Panc1 (cell line): ENCODE data around the gene FAM53A. TPM values are rescaled to one million over a fixed set of nuclear protein-coding genes. Genes with fewer than 3 reads are reported as not detected.

Experiments used
- ATAC-seq: fragments of 200-7000 bp; cut with Tn5 transposase; 2 replicates; pipeline ENCODE4 v1.9.1; 2020; ENCODE audit warnings: mild to moderate bottlenecking, moderate library complexity
- BruUV-seq: library from RNA; stranded (reverse); fragments of 400-500 nt; replicated peaks from 2 replicates; lab custom pipeline; 2021; lab: Mats Ljungman, UMichigan
- CTCF ChIA-PET: fragments of 300-600 bp; sonication (Branson Sonifier 250); formaldehyde crosslinking; loops from one replicate; lab custom pipeline; 2022; ENCODE audit warnings: antibody characterized with exemption; lab: Charles Lee
- POLR2A ChIA-PET: fragments of 300-600 bp; sonication (Branson Sonifier 250); formaldehyde crosslinking; loops from one replicate; lab custom pipeline; 2022; ENCODE audit warnings: antibody characterized with exemption; lab: Charles Lee
- DNase-seq: peaks from one replicate; pipeline ENCODE4 v3.0.0-alpha.2; 2010; ENCODE audit warnings: low read depth, low spot score
- H3K27ac ChIP-seq: 2 replicates; pipeline ENCODE4 v1.5.1; 2011; ENCODE audit warnings: mild to moderate bottlenecking, low read length, inconsistent platforms
- H3K27me3 ChIP-seq: fragments of 200-500 bp; sonication (Bioruptor generic); 2 replicates; pipeline ENCODE4 v1.6.0; 2014; ENCODE audit warnings: low read length, inconsistent platforms; ENCODE audit not compliant: control insufficient read depth, insufficient read depth
- H3K36me3 ChIP-seq: fragments of 200-500 bp; sonication (Bioruptor generic); 2 replicates; pipeline ENCODE4 v1.5.1; 2014; ENCODE audit warnings: inconsistent platforms, mild to moderate bottlenecking, low read length, moderate library complexity; ENCODE audit not compliant: control insufficient read depth, insufficient read depth
- H3K4me1 ChIP-seq: 2 replicates; pipeline ENCODE4 v1.5.1; 2011; ENCODE audit warnings: inconsistent platforms, mild to moderate bottlenecking, low read length, moderate library complexity; ENCODE audit not compliant: control insufficient read depth, insufficient read depth
- H3K4me3 ChIP-seq, 2 experiments: 2 replicates each; pipeline ENCODE4 v1.5.1; 2011 to 2012; ENCODE audit warnings: low read depth in 2 of 2, low read length in 2 of 2, mild to moderate bottlenecking in 2 of 2, inconsistent platforms in 1 of 2, moderate library complexity in 1 of 2
- H3K9me3 ChIP-seq: fragments of 200-500 bp; sonication (Bioruptor generic); 2 replicates; pipeline ENCODE4 v1.5.1; 2014; ENCODE audit warnings: low read depth, mild to moderate bottlenecking, inconsistent platforms, low read length, moderate library complexity; ENCODE audit not compliant: control insufficient read depth, insufficient read depth
- CTCF ChIP-seq: fragments of 450-650 bp; IDR thresholded peaks from 2 replicates; pipeline ENCODE4 v1.5.1; 2017; ENCODE audit warnings: mild to moderate bottlenecking
- POLR2AphosphoS5 ChIP-seq: IDR thresholded peaks from 2 replicates; pipeline ENCODE4 v1.6.1; 2012; ENCODE audit warnings: mild to moderate bottlenecking, low read depth, low read length, moderate library complexity
- REST ChIP-seq, 2 experiments: IDR thresholded peaks; 2 replicates each; pipeline ENCODE4 v1.6.1; 2011 to 2012; ENCODE audit warnings: low read depth in 2 of 2, control low read depth in 1 of 2, low read length in 1 of 2, mild to moderate bottlenecking in 1 of 2, moderate library complexity in 1 of 2; ENCODE audit not compliant: insufficient read depth in 1 of 2
- SIN3A ChIP-seq: IDR thresholded peaks from 2 replicates; pipeline ENCODE4 v1.6.1; 2012; ENCODE audit warnings: low read depth, mild to moderate bottlenecking, low read length, moderate library complexity, borderline replicate concordance; ENCODE audit not compliant: insufficient read depth
- TCF7L2 ChIP-seq: IDR thresholded peaks from 2 replicates; pipeline ENCODE4 v1.6.1; 2011; ENCODE audit warnings: mild to moderate bottlenecking, low read depth, low read length, inconsistent platforms
- in situ Hi-C: cut with HindIII; loops from 2 replicates; pipeline ENCODE4 v1.10.0; 2016; ENCODE audit warnings: low sequenced_read_pairs, low pct_unique_long_range_greater_than_20kb
- intact Hi-C: fragments of 100-400 bp; cut with micrococcal nuclease; formaldehyde crosslinking; loops from one replicate; pipeline ENCODE4 v1.10.0; 2022; ENCODE audit not compliant: unreplicated experiment
- total RNA-seq: library from RNA; stranded (reverse); gene quantifications from one replicate; pipeline ENCODE4 v1.2.1, GENCODE V29; 2021; ENCODE audit not compliant: unreplicated experiment

Gene FAM53A
- total RNA-seq, 1 experiment from 2014 or later = 7.0 TPM

- H3K4me1 ChIP-seq = no peaks in the 10 kb centered on the region
- ChIA-PET POLR2A (no interaction called here), CTCF (no interaction called here)
- H3K9me3 ChIP-seq = no peaks in the 10 kb centered on the region
- in situ Hi-C loops (no loop called here), intact Hi-C loops (no loop called here)
- H3K27me3 ChIP-seq = no peaks in the 10 kb centered on the region
- H3K27ac ChIP-seq = no peak overlapping the region
- DNase-seq (no peak), ATAC-seq (no peak)
- no peak for TF ChIP-seq SIN3A
- no peak for TF ChIP-seq CTCF
- TF ChIP-seq POLR2AphosphoS5 = no peak
- TF ChIP-seq REST (IDR thresholded peaks at IDR 0.05; ENCODE audit: insufficient read depth in 1 of 2, low read depth in 2 of 2, low read length in 1 of 2) = no peak
- no peak for TF ChIP-seq TCF7L2
- H3K4me3 ChIP-seq = no peak overlapping the region
- no peaks in the 10 kb centered on the region for H3K36me3 ChIP-seq
- no TSS peak for BruUV-seq
These were observed 51.7 kb downstream of the FAM53A start for GRCh38 chr4:1632109-1633104.

GRCh38 chr4:1631136-1631535, 53.0 kb downstream of the FAM53A start:
- no TSS peak for BruUV-seq
- intact Hi-C loops (no loop called here), in situ Hi-C loops (no loop called here)
- ATAC-seq (no peak), DNase-seq (no peak)
- ChIA-PET CTCF (interaction anchor here (0.6 kb wide), 1 partner anchor 275 kb away, joined by 3 read pairs; no protein-coding TSS in a partner anchor), POLR2A (no interaction called here)
- H3K9me3 ChIP-seq = no peaks in the 10 kb centered on the region
- H3K4me3 ChIP-seq = no peak overlapping the region
- no peak for TF ChIP-seq REST (IDR thresholded peaks at IDR 0.05; ENCODE audit: insufficient read depth in 1 of 2, low read depth in 2 of 2, low read length in 1 of 2)
- no peak for TF ChIP-seq POLR2AphosphoS5
- TF ChIP-seq CTCF = no peak
- no peak for TF ChIP-seq TCF7L2
- no peaks in the 10 kb centered on the region for H3K36me3 ChIP-seq
- H3K27ac ChIP-seq = no peak overlapping the region
- no peaks in the 10 kb centered on the region for H3K4me1 ChIP-seq
- no peaks in the 10 kb centered on the region for H3K27me3 ChIP-seq
